ENCODE data around the gene FCAMR. TPM values are rescaled to one million over a fixed set of nuclear protein-coding genes. Genes with fewer than 3 reads are reported as not detected.

Gene FCAMR
- total RNA-seq, 2 experiments from 2014 or later: not detected

DNA sequence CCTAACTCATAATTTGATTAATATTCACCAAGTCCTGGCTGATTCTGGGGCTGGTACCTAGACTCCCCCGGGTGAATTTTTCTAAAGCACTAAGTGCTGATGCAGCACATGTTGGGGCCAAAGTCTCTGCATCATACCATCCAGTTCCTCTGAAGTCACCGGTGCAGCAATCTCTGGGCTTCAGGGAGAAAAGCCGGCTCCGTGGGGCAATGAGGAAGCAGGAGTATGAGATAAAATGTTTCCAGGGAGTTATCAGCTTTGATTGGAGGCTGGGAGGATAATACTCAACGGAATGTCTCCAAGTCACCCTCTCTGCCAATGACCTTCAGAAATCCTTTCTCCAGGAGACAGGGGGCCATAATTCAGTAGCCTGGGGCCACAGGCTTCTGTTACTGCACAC lies 1.2 kb downstream of the FCAMR start:
- no peaks in the 10 kb centered on the region for H3K36me3 Mint-ChIP-seq (ENCODE audit: low read depth)
- peaks cover 21% of the 10 kb centered on the region for H3K4me1 Mint-ChIP-seq
- intact Hi-C loops (cut with DNase I, micrococcal nuclease): no loop called here
- DNase-seq: no peak
- H3K9me3 Mint-ChIP-seq (ENCODE audit: low read depth): no peaks in the 10 kb centered on the region
- ATAC-seq: no peak
- H3K27ac Mint-ChIP-seq: no peak overlapping the region
- no peaks in the 10 kb centered on the region for H3K27me3 Mint-ChIP-seq
- ChIA-PET CTCF (interaction anchor here (0.6 to 8.0 kb wide), 4 partner anchors 13 to 310 kb away, joined by 3 to 64 read pairs (median 11); no protein-coding TSS in a partner anchor), POLR2A (no interaction called here)
- no peak overlapping the region for H3K4me3 Mint-ChIP-seq

DNA sequence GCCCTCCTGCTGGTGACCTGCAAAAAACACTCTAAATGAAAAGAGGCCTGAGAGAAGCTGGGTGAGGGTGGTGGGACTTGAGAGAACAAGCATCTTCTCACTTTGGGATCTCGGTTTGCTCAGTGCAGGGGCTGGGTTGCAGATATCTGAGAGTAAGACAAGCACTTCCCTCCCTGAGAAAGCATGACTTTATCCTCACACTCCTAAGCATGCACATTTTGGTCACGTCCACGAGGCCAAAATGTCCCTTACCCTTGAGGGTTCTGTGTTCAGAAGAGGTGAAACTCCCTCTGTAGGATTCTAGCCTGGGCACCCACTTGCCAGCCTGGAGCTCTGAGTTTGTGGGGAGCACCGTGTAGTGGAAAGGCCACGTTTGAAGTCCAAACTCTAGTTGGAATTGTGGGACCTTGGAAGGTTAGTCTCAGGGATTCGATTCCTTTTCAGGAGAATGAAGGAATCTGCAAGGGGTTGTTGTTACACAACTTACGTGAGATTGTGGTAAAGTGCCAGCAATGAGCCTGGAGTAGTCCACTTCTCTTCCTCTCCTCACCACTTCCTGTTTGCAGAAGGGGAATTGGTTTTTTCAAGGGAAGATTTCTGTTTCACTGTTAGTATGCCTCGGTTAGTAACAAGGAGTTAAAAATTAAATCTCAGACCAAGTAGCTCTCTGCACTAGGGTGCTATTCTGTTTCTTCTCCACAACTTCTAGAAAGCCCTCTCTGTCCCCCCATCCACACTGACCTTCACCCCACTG lies 3.0 kb downstream of the FCAMR start:
- DNase-seq: no peak
- no peaks in the 10 kb centered on the region for H3K27me3 Mint-ChIP-seq
- no peak overlapping the region for H3K4me3 Mint-ChIP-seq
- ChIA-PET POLR2A (no interaction called here), CTCF (interaction anchor here (0.6 to 8.0 kb wide), 2 partner anchors 14 to 335 kb away, joined by 4 to 64 read pairs; no protein-coding TSS in a partner anchor)
- H3K27ac Mint-ChIP-seq: peak overlapping the region; percentile 40
- ATAC-seq: peak; percentile 64
- H3K4me1 Mint-ChIP-seq: peaks cover 32% of the 10 kb centered on the region
- H3K36me3 Mint-ChIP-seq (ENCODE audit: low read depth): no peaks in the 10 kb centered on the region
- no peaks in the 10 kb centered on the region for H3K9me3 Mint-ChIP-seq (ENCODE audit: low read depth)
- intact Hi-C loops (cut with DNase I, micrococcal nuclease): no loop called here

DNA sequence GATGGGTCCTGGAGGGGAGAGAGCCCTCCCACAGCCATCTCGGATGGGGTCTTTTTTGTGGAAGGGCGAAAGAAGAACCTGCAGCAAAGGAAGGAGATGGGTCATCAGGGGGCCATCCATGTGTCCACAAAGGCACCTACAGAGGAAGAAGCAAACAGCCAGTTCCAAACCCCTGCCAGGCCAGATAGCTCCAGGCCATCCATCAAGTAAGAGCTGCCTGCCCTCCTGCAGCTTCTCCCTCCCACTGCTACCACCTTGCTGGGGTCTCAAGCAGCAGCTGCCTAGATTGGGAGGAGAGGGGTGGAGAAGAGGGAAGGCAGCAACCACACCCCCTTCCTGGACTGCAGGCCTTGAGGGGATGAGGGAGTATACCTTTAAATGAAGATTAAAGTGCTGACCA lies 4.5 kb downstream of the FCAMR start:
- Mint-ChIP-seq H3K36me3 (ENCODE audit: low read depth) (no peaks in the 10 kb centered on the region), H3K4me3 (no peak overlapping the region), H3K4me1 (peaks cover 36% of the 10 kb centered on the region), H3K27me3 (no peaks in the 10 kb centered on the region), H3K27ac (no peak overlapping the region), H3K9me3 (ENCODE audit: low read depth) (no peaks in the 10 kb centered on the region)
- POLR2A ChIA-PET: no interaction called here
- ATAC-seq (no peak), DNase-seq (no peak)
- CTCF ChIA-PET: interaction anchor here (0.6 to 1.3 kb wide), 6 partner anchors 16 to 101 kb away, joined by 3 to 6 read pairs (median 4); partner anchors contain the start of gene IL20
- intact Hi-C loops (cut with DNase I, micrococcal nuclease): no loop called here

DNA sequence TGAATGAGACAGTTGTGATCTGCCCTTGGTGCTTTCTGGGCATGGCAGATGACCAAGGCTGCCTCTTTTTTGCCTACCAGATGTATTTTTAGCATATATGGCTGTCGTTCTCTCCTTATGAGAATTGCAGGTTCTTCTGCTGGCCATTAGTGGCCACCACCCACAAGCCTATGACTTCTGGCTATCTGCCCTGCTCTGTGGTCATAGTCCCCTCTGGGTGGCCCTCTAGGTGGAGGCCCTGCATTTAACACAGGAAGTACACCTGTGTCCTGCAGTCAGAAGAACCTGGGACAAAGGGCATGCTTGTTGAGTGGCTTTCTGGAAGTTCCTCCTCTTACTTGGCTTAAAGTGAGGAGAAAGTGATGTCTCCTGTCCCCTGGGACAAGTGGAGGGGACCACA lies 6.5 kb downstream of the FCAMR start:
- H3K27me3 Mint-ChIP-seq: no peaks in the 10 kb centered on the region
- intact Hi-C loops (cut with DNase I, micrococcal nuclease): loop anchor here in 1 of 2 experiments (2.0 kb wide), 1 partner anchor 13 kb away; no protein-coding TSS in a partner anchor
- DNase-seq (no peak), ATAC-seq (no peak)
- H3K36me3 Mint-ChIP-seq (ENCODE audit: low read depth): no peaks in the 10 kb centered on the region
- no peaks in the 10 kb centered on the region for H3K9me3 Mint-ChIP-seq (ENCODE audit: low read depth)
- ChIA-PET CTCF (interaction anchor here (1.2 kb wide), 1 partner anchor 9 kb away, joined by 4 read pairs; no protein-coding TSS in a partner anchor), POLR2A (no interaction called here)
- H3K4me1 Mint-ChIP-seq: peaks cover 36% of the 10 kb centered on the region
- no peak overlapping the region for H3K27ac Mint-ChIP-seq
- H3K4me3 Mint-ChIP-seq: no peak overlapping the region

DNA sequence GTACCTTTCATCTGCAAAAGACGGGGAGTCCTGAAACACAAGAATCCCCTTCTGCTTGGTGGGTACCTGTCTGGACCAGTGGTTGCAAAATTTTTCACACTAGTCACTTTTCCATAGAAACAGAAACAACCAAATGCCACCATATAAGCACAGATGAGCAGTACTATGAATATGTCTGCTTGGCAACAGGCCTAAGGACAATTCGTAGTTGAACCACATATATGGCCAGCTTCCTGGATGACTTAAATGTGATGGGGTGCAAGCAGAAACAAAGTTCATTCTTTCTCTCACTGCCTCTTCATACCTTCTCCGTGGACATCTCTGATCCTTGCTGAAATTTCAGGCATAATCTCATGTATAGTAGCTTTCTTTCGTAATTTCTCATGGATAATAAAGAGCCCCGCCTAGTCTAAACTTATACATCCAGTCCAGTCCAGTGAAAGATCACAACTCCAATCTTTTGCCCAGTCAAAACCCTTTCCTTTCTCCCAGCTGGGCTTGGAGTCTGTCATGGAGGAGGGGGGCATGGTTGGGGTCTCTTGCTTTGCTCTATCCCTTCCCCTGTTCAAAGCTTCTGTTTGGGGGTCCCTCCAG lies 7.0 kb downstream of the FCAMR start:
- POLR2A ChIA-PET: no interaction called here
- no peak for DNase-seq
- Mint-ChIP-seq H3K27ac (no peak overlapping the region), H3K9me3 (ENCODE audit: low read depth) (no peaks in the 10 kb centered on the region), H3K36me3 (ENCODE audit: low read depth) (no peaks in the 10 kb centered on the region), H3K4me3 (no peak overlapping the region), H3K27me3 (no peaks in the 10 kb centered on the region), H3K4me1 (peaks cover 32% of the 10 kb centered on the region)
- CTCF ChIA-PET: interaction anchor here (0.6 to 2.1 kb wide), 6 partner anchors 9 to 986 kb away, joined by 3 to 8 read pairs (median 4); partner anchors contain the start of gene FCMR
- ATAC-seq: no peak
- intact Hi-C loops (cut with DNase I, micrococcal nuclease): loop anchor here in 1 of 2 experiments (2.0 kb wide), 1 partner anchor 14 kb away; no protein-coding TSS in a partner anchor

DNA sequence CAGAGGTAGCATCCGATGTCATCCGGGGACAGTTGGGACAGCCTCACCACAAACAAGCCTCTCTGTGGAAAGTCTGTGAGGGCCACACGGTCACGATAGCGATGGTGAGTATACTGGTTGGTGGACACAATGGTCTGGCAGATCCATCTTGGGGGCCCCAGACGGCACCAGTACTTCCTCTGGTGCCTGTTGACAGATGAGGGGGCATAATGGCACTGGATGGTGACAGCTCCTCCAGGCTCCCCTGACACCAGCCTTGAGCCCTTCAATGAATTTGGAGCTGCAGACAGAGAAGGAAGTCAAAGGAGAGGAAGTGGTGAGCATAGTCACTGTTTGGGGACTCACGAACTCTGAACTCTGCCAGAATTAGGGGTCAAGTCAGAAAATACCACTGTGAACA lies 8.0 kb downstream of the FCAMR start:
- no peak overlapping the region for H3K4me3 Mint-ChIP-seq
- H3K4me1 Mint-ChIP-seq: peaks cover 23% of the 10 kb centered on the region
- intact Hi-C loops (cut with DNase I, micrococcal nuclease): loop anchor here in 1 of 2 experiments (2.0 kb wide), 1 partner anchor 15 kb away; no protein-coding TSS in a partner anchor
- POLR2A ChIA-PET: no interaction called here
- no peaks in the 10 kb centered on the region for H3K27me3 Mint-ChIP-seq
- no peaks in the 10 kb centered on the region for H3K36me3 Mint-ChIP-seq (ENCODE audit: low read depth)
- CTCF ChIA-PET: interaction anchor here (0.7 to 2.1 kb wide), 5 partner anchors 20 to 469 kb away, joined by 3 to 8 read pairs (median 3); partner anchors contain the start of gene FCMR
- DNase-seq: no peak
- H3K27ac Mint-ChIP-seq: no peak overlapping the region
- ATAC-seq: peak; percentile 63
- H3K9me3 Mint-ChIP-seq (ENCODE audit: low read depth): no peaks in the 10 kb centered on the region

DNA sequence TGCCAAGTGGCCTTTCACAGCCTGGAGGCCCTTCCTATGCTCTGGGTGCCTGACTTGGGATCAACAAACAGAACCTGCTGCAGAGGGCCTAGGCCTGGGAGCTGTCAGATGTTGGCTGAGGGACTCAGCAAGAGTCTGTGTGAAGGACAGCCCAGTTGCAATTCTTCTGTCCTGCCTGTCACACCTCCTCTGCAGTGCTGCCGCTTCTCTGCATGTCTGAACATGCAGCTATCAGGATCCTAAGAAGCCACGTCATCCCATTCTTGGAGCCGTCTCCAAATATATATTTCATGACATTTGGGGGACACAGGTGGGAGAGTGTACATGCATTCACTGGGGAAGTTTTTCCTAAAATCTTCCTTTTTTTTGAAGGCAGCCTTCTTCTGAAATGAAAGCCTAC lies 8.6 kb downstream of the FCAMR start:
- ChIA-PET CTCF (interaction anchor here (0.7 to 2.1 kb wide), 5 partner anchors 15 to 468 kb away, joined by 3 to 8 read pairs (median 3); no protein-coding TSS in a partner anchor), POLR2A (no interaction called here)
- ATAC-seq: no peak
- no peaks in the 10 kb centered on the region for H3K27me3 Mint-ChIP-seq
- DNase-seq: no peak
- no peak overlapping the region for H3K27ac Mint-ChIP-seq
- no peaks in the 10 kb centered on the region for H3K9me3 Mint-ChIP-seq (ENCODE audit: low read depth)
- no peak overlapping the region for H3K4me3 Mint-ChIP-seq
- peaks cover 17% of the 10 kb centered on the region for H3K4me1 Mint-ChIP-seq
- intact Hi-C loops (cut with DNase I, micrococcal nuclease): loop anchor here in 1 of 2 experiments (2.0 kb wide), 1 partner anchor 15 kb away; no protein-coding TSS in a partner anchor
- no peaks in the 10 kb centered on the region for H3K36me3 Mint-ChIP-seq (ENCODE audit: low read depth)

DNA sequence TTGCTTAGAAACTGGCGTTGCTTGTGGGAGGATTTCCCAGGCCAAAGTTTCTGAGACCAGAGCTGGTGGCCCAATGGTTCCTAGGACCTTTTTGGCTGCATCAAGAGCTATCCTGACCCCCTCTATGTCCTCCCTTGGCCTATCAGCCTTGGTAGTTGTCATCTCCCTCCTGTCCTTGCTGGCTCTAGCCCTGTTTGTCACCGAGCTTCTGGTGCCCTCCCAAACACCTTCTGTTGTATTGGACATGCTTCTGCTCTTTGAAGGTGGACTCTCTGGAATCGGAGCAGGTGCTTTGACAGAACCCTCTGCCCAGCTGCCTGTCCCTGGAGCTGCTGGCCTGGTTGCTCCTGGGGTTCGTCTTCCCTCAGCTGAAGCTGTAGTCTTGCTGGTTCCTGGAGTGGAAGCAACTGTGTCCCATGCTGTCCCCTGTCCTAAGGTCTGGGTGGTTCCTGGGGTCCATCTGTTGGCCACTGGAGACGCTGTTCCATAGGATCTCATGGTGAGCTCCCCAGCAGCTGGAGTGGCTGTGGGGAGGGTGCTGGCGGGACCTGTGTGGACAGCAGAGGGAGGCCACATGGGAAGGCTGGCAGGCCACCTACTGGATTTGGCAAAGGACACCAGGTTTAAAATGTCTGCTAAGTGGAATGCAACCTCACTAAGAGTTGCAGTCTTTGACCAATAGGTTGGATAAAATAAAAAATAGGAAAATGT lies 9.4 kb downstream of the FCAMR start:
- intact Hi-C loops (cut with DNase I, micrococcal nuclease): no loop called here
- H3K27ac Mint-ChIP-seq: no peak overlapping the region
- no peaks in the 10 kb centered on the region for H3K36me3 Mint-ChIP-seq (ENCODE audit: low read depth)
- no peaks in the 10 kb centered on the region for H3K9me3 Mint-ChIP-seq (ENCODE audit: low read depth)
- H3K4me3 Mint-ChIP-seq: no peak overlapping the region
- ChIA-PET POLR2A (no interaction called here), CTCF (interaction anchor here (0.6 to 2.1 kb wide), 3 partner anchors 16 to 28 kb away, joined by 3 to 8 read pairs (median 3); no protein-coding TSS in a partner anchor)
- ATAC-seq (no peak), DNase-seq (no peak)
- H3K27me3 Mint-ChIP-seq: no peaks in the 10 kb centered on the region
- H3K4me1 Mint-ChIP-seq: peaks cover 15% of the 10 kb centered on the region

DNA sequence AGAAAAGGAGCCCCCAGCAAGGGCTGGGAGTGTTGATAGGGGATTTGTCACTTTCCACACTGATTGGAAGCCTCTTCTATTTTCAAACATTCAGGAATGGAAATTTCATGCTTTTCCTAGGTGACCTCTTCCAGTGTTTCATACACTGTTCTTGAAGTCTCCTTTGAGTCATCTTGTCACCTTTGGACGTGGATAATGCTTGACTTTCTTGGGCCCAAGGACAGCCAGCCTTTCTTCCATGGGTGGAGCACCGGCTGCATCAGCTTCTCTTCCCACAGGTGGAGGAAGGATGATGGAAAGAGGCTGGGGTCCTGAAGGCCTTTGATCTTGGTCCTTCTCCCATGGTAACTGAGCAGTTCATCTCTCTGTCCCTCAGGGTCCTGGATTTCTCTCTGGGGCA lies 12.1 kb downstream of the FCAMR start:
- H3K27ac Mint-ChIP-seq: no peak overlapping the region
- no peaks in the 10 kb centered on the region for H3K9me3 Mint-ChIP-seq (ENCODE audit: low read depth)
- H3K36me3 Mint-ChIP-seq (ENCODE audit: low read depth): no peaks in the 10 kb centered on the region
- intact Hi-C loops (cut with DNase I, micrococcal nuclease): no loop called here
- no peaks in the 10 kb centered on the region for H3K27me3 Mint-ChIP-seq
- no peak overlapping the region for H3K4me3 Mint-ChIP-seq
- DNase-seq: no peak
- ChIA-PET CTCF (interaction anchor here (1.5 to 2.0 kb wide), 3 partner anchors 23 to 46 kb away, joined by 5 to 6 read pairs (median 5); no protein-coding TSS in a partner anchor), POLR2A (no interaction called here)
- ATAC-seq: no peak
- H3K4me1 Mint-ChIP-seq: peaks cover 24% of the 10 kb centered on the region

DNA sequence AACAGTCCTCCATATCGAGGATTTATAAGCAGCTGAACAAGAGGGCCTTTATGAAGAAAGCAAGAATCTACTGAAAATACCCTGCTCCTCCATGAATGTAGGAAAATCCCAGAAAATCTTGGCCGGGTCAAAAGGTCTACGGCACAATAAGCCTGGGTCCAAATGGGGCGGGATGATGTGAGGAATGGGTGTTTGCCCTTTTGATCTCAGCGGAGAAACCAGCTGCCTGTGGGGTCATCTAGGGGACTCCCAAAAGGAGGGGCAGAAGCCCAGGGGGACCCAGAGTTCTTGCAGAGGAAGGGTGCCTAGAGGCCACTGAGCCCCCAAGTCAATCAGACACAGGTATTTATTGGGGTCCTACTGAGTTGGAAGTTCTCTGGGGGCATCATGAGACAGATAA lies 12.6 kb downstream of the FCAMR start:
- H3K36me3 Mint-ChIP-seq (ENCODE audit: low read depth): no peaks in the 10 kb centered on the region
- H3K9me3 Mint-ChIP-seq (ENCODE audit: low read depth): no peaks in the 10 kb centered on the region
- DNase-seq (no peak), ATAC-seq (no peak)
- ChIA-PET POLR2A (no interaction called here), CTCF (interaction anchor here (0.9 to 2.0 kb wide), 3 partner anchors 22 to 26 kb away, joined by 3 to 6 read pairs (median 5); no protein-coding TSS in a partner anchor)
- H3K4me3 Mint-ChIP-seq: no peak overlapping the region
- no peak overlapping the region for H3K27ac Mint-ChIP-seq
- intact Hi-C loops (cut with DNase I, micrococcal nuclease): no loop called here
- H3K27me3 Mint-ChIP-seq: no peaks in the 10 kb centered on the region
- H3K4me1 Mint-ChIP-seq: peaks cover 20% of the 10 kb centered on the region

Measured in activated CD4-positive, alpha-beta T cell treated with anti-CD3 and anti-CD28 coated beads for 36 hours (primary cell).